ENCODE results near the gene SCUBE1.

Gene SCUBE1

GRCh38 chr22:43331698-43332097 lies 11.5 kb downstream of the SCUBE1 start:
- in situ Hi-C loops (cut with HindIII; ENCODE audit: low sequenced_read_pairs): no loop called here
- DNase-seq (ENCODE audit: low read depth): no peak
- TF ChIP-seq CTCF (IDR thresholded peaks at IDR 0.05; ENCODE audit: low read depth, low read length, missing control alignments): no peak
- H3K4me3 ChIP-seq (ENCODE audit: low read depth, low read length): no peak overlapping the region

GRCh38 chr22:43331069-43331451 lies 12.1 kb downstream of the SCUBE1 start:
- no peak for DNase-seq (ENCODE audit: low read depth)
- in situ Hi-C loops (cut with HindIII; ENCODE audit: low sequenced_read_pairs): no loop called here
- no peak for TF ChIP-seq CTCF (IDR thresholded peaks at IDR 0.05; ENCODE audit: low read depth, low read length, missing control alignments)

GRCh38 chr22:43330178-43331068 lies 12.7 kb downstream of the SCUBE1 start:
- no peak for DNase-seq (ENCODE audit: low read depth)
- in situ Hi-C loops (cut with HindIII; ENCODE audit: low sequenced_read_pairs): no loop called here
- no peak overlapping the region for H3K4me3 ChIP-seq (ENCODE audit: low read depth, low read length)
- no peak for TF ChIP-seq CTCF (IDR thresholded peaks at IDR 0.05; ENCODE audit: low read depth, low read length, missing control alignments)

More at GRCh38 chr22:43331069-43331451, 12.1 kb downstream of the SCUBE1 start:
- no peak overlapping the region for H3K4me3 ChIP-seq (ENCODE audit: low read depth, low read length)

- in situ Hi-C loops (cut with HindIII; ENCODE audit: low sequenced_read_pairs): no loop called here
- TF ChIP-seq CTCF (IDR thresholded peaks at IDR 0.05; ENCODE audit: low read depth, low read length, missing control alignments): no peak
- DNase-seq (ENCODE audit: low read depth): no peak
- no peak overlapping the region for H3K4me3 ChIP-seq (ENCODE audit: low read depth, low read length)
Observed at GRCh38 chr22:43329061-43329460, 14.1 kb downstream of the SCUBE1 start.

- in situ Hi-C loops (cut with HindIII; ENCODE audit: low sequenced_read_pairs): no loop called here
- no peak for TF ChIP-seq CTCF (IDR thresholded peaks at IDR 0.05; ENCODE audit: low read depth, low read length, missing control alignments)
- no peak overlapping the region for H3K4me3 ChIP-seq (ENCODE audit: low read depth, low read length)
- DNase-seq (ENCODE audit: low read depth): no peak
Observed at GRCh38 chr22:43327157-43327438, 16.1 kb downstream of the SCUBE1 start.

GRCh38 chr22:43326331-43327156 lies 16.6 kb downstream of the SCUBE1 start:
- in situ Hi-C loops (cut with HindIII; ENCODE audit: low sequenced_read_pairs): no loop called here
- DNase-seq (ENCODE audit: low read depth): no peak
- no peak for TF ChIP-seq CTCF (IDR thresholded peaks at IDR 0.05; ENCODE audit: low read depth, low read length, missing control alignments)
- no peak overlapping the region for H3K4me3 ChIP-seq (ENCODE audit: low read depth, low read length)

Measured in astrocyte of the cerebellum (primary cell).